GM19395 (cell line): ENCODE data around the gene IL9.

Experiments
- ATAC-seq: cut with Tn5 transposase; IDR thresholded peaks from one replicate; pipeline ENCODE4 v1.9.1; 2021; ENCODE audit warnings: mild to moderate bottlenecking, moderate library complexity; ENCODE audit not compliant: unreplicated experiment

IL9 gene

GRCh38 chr5:135843571-135844337, 51.9 kb downstream of the IL9 start:
- ATAC-seq = no peak

GRCh38 chr5:135842737-135843136, 52.9 kb downstream of the IL9 start:
- no peak for ATAC-seq
